GM23338 (cell line): ENCODE measurements around the gene ALKAL2. TPM values are rescaled to one million over a fixed set of nuclear protein-coding genes. Genes with fewer than 3 reads are reported as not detected.

Experiments
- ATAC-seq: fragments of 200-7000 bp; cut with Tn5 transposase; 3 replicates; pipeline ENCODE4 v1.9.1; 2020
- DNase-seq: peaks from one replicate; pipeline ENCODE4 v3.0.0-alpha.2; 2015; ENCODE audit warnings: low spot score
- H2AFZ ChIP-seq: fragments of 200-600 bp; sonication (generic); 2 replicates; pipeline ENCODE4 v1.8.0; 2016; ENCODE audit warnings: antibody characterized with exemption, mild to moderate bottlenecking, moderate library complexity
- H3F3A ChIP-seq: fragments of 200-600 bp; sonication (generic); replicated peaks from 2 replicates; pipeline ENCODE4 v1.8.0; 2017; ENCODE audit warnings: antibody characterized with exemption, mixed run types, low read depth
- H3K27ac ChIP-seq: fragments of 200-600 bp; sonication (generic); 2 replicates; pipeline ENCODE4 v1.6.1; 2016; ENCODE audit warnings: low read depth
- H3K27me3 ChIP-seq: fragments of 200-600 bp; sonication (generic); 2 replicates; pipeline ENCODE4 v1.8.0; 2016; ENCODE audit warnings: mild to moderate bottlenecking, mixed run types, moderate library complexity; ENCODE audit not compliant: insufficient read depth
- H3K36me3 ChIP-seq: fragments of 200-600 bp; sonication (generic); 2 replicates; pipeline ENCODE4 v1.8.0; 2016; ENCODE audit warnings: mild to moderate bottlenecking; ENCODE audit not compliant: insufficient read depth
- H3K4me1 ChIP-seq: fragments of 200-600 bp; sonication (generic); 2 replicates; pipeline ENCODE4 v1.8.0; 2016; ENCODE audit warnings: mild to moderate bottlenecking, moderate library complexity; ENCODE audit not compliant: insufficient read depth
- H3K4me2 ChIP-seq: fragments of 200-600 bp; sonication (generic); 2 replicates; pipeline ENCODE4 v1.7.1; 2017; ENCODE audit warnings: mixed run types
- H3K4me3 ChIP-seq: fragments of 200-600 bp; sonication (generic); 2 replicates; pipeline ENCODE4 v1.6.1; 2016; ENCODE audit warnings: mixed run types
- H3K79me2 ChIP-seq: fragments of 200-600 bp; sonication (generic); replicated peaks from 2 replicates; pipeline ENCODE4 v1.8.0; 2017; ENCODE audit warnings: mild to moderate bottlenecking; ENCODE audit not compliant: insufficient read depth
- H3K9me2 ChIP-seq: fragments of 200-600 bp; sonication (generic); 2 replicates; pipeline ENCODE4 v1.8.0; 2017; ENCODE audit not compliant: insufficient read depth
- H4K20me1 ChIP-seq: fragments of 200-600 bp; sonication (generic); replicated peaks from 2 replicates; pipeline ENCODE4 v1.8.0; 2017; ENCODE audit warnings: mild to moderate bottlenecking; ENCODE audit not compliant: insufficient read depth
- H3K27ac Mint-ChIP-seq: 2 replicates; pipeline ENCODE4 v1.8.0; 2020; ENCODE audit warnings: inconsistent platforms, mild to moderate bottlenecking, moderate library complexity, mixed read lengths
- H3K27me3 Mint-ChIP-seq: 3 replicates; pipeline ENCODE4 v1.8.0; 2022; ENCODE audit warnings: low read depth, mild to moderate bottlenecking, moderate library complexity, mixed read lengths, inconsistent platforms; ENCODE audit not compliant: insufficient read depth, poor library complexity
- H3K36me3 Mint-ChIP-seq: 3 replicates; pipeline ENCODE4 v1.8.0; 2021; ENCODE audit warnings: low read depth, mild to moderate bottlenecking, inconsistent platforms, moderate library complexity, mixed read lengths
- H3K4me1 Mint-ChIP-seq: 3 replicates; pipeline ENCODE4 v1.8.0; 2020; ENCODE audit warnings: mild to moderate bottlenecking, inconsistent platforms, mixed read lengths
- H3K4me3 Mint-ChIP-seq: 3 replicates; pipeline ENCODE4 v1.8.0; 2021; ENCODE audit warnings: moderate library complexity, mild to moderate bottlenecking, inconsistent platforms, mixed read lengths
- H3K9me3 Mint-ChIP-seq: 3 replicates; pipeline ENCODE4 v1.8.0; 2020; ENCODE audit warnings: moderate library complexity, mild to moderate bottlenecking, inconsistent platforms, mixed read lengths
- CREB1 ChIP-seq: fragments of 250-450 bp; sonication (Bioruptor Pico); IDR thresholded peaks from 2 replicates; pipeline ENCODE4 v1.5.0; 2020; ENCODE audit warnings: low read depth, mild to moderate bottlenecking, moderate library complexity
- CTCF ChIP-seq, 2 experiments: fragments of 200-600 bp in 1 of 2; sonication (generic) in 1 of 2; conservative IDR thresholded peaks; 2 replicates each; pipeline versions ENCODE4 v1.5.1 to v1.6.1; 2016 to 2017; ENCODE audit warnings: antibody characterized with exemption in 2 of 2, low read depth in 2 of 2, mild to moderate bottlenecking in 2 of 2, moderate library complexity in 1 of 2
- ETS1 ChIP-seq: IDR thresholded peaks from 2 replicates; pipeline ENCODE4 v1.6.1; 2016; ENCODE audit warnings: antibody characterized with exemption
- EZH2 ChIP-seq: fragments of 200-600 bp; sonication (generic); IDR thresholded peaks from one replicate; pipeline ENCODE4 v1.8.0; 2017; ENCODE audit warnings: antibody characterized with exemption, mild to moderate bottlenecking, low read depth; ENCODE audit not compliant: unreplicated experiment
- EZH2phosphoT487 ChIP-seq: fragments of 200-600 bp; sonication (generic); IDR thresholded peaks from one replicate; pipeline ENCODE4 v1.8.1; 2018; ENCODE audit warnings: antibody characterized with exemption; ENCODE audit not compliant: unreplicated experiment
- JUNB ChIP-seq: IDR thresholded peaks from one replicate; pipeline ENCODE4 v1.6.1; 2016; ENCODE audit warnings: antibody characterized with exemption; ENCODE audit not compliant: unreplicated experiment
- NANOG ChIP-seq: IDR thresholded peaks from 2 replicates; pipeline ENCODE4 v1.6.1; 2016; ENCODE audit warnings: antibody characterized with exemption, borderline replicate concordance
- REST ChIP-seq: IDR thresholded peaks from one replicate; pipeline ENCODE4 v1.6.1; 2018; ENCODE audit warnings: antibody characterized with exemption; ENCODE audit not compliant: unreplicated experiment
- STAT1 ChIP-seq: IDR thresholded peaks from one replicate; pipeline ENCODE4 v1.6.1; 2016; ENCODE audit warnings: antibody characterized with exemption; ENCODE audit not compliant: unreplicated experiment
- ZNF114 ChIP-seq: fragments of 250-450 bp; sonication (Bioruptor Pico); IDR thresholded peaks from 2 replicates; pipeline ENCODE4 v1.5.0; 2020; ENCODE audit warnings: mild to moderate bottlenecking, moderate library complexity
- ZNF462 ChIP-seq: fragments of 250-450 bp; sonication (Bioruptor Pico); IDR thresholded peaks from 2 replicates; pipeline ENCODE4 v1.5.0; 2020; ENCODE audit warnings: mild to moderate bottlenecking, moderate library complexity
- polyA plus RNA-seq: library from polyadenylated mRNA; unstranded; fragments of >200 nt; fragmentation: Nextera tagmentation; extraction: Ambion mirVana; gene quantifications from 2 replicates; pipeline ENCODE4 v1.2.1, GENCODE V29; 2016
- total RNA-seq: library from RNA; depleted of rRNA; stranded (reverse); fragments of >200 nt; shearing (Covaris generic); gene quantifications from 2 replicates; pipeline ENCODE4 v1.2.3, GENCODE V29; 2014

ALKAL2 gene
- total and polyA plus RNA-seq, 2 experiments from 2014 or later: 6.4 to 12.1 TPM

- Histone ChIP-seq H3K79me2 (no peaks in the 10 kb centered on the region), H3K4me1 (peaks cover 8% of the 10 kb centered on the region), H3K9me2 (peaks cover 5% of the 10 kb centered on the region; the same call in 1 of the 2 replicates), H3K27ac (no peak overlapping the region), H2AFZ (no peak overlapping the region), H4K20me1 (no peaks in the 10 kb centered on the region), H3K36me3 (no peaks in the 10 kb centered on the region), H3K27me3 (no peaks in the 10 kb centered on the region), H3K4me3 (no peak overlapping the region), H3K4me2 (no peak overlapping the region), H3F3A (no peaks in the 10 kb centered on the region)
- H3K27ac Mint-ChIP-seq: no peak overlapping the region
- TF ChIP-seq ETS1 (no peak), JUNB (no peak), REST (no peak), CREB1 (CRISPR knock-in tag) (no peak), STAT1 (no peak), ZNF462 (CRISPR knock-in tag) (no peak), ZNF114 (CRISPR knock-in tag) (no peak), CTCF (conservative IDR thresholded peaks at IDR 0.05; ENCODE audit: low read depth in 2 of 2) (no peak), EZH2phosphoT487 (no peak), NANOG (no peak), EZH2 (no peak)
- H3K4me3 Mint-ChIP-seq: no peak overlapping the region
- ATAC-seq (no peak), DNase-seq (no peak)
- peaks cover 24% of the 10 kb centered on the region for H3K4me1 Mint-ChIP-seq
- no peaks in the 10 kb centered on the region; the same call in 1 of the 3 replicates for H3K9me3 Mint-ChIP-seq
- H3K36me3 Mint-ChIP-seq: peaks cover 28% of the 10 kb centered on the region
- peaks cover 3% of the 10 kb centered on the region for H3K27me3 Mint-ChIP-seq
These were observed 49.5 kb downstream of the ALKAL2 start for GRCh38 chr2:238431-238830.
